ENCODE data around the gene AIG1.

DNA sequence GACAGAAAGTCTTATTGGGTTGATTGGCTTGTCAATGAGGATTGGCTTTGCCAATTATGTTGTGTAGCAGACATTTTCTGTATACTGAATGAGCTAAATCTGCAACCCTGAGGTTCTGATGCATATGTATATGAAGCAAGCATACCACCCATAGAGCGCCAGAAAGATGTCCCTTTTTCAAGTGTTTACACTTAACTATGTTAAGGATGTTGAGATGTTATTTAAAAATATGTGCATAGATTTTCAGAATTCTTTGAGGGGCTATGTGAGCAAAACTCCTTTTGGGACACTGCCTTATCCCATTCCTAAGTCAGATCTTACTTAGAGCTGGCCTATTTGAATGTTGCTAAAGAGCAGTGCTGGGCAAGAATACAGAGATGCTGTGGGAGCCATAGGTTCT lies 1.9 kb downstream of the AIG1 start:
- TF ChIP-seq EZH2 (IDR thresholded peaks at IDR 0.05; ENCODE audit: insufficient read depth, poor library complexity, severe bottlenecking) (no peak), EZH2phosphoT487 (IDR thresholded peaks at IDR 0.05; ENCODE audit: insufficient read depth, low read depth) (no peak)

Measured in GM23248 (cell line).